HepG2 (cell line): ENCODE data around the gene ATPAF1. TPM values are rescaled to one million over a fixed set of nuclear protein-coding genes. Genes with fewer than 3 reads are reported as not detected.

Experiments used
- CREM ChIP-seq, 2 experiments: sonication (generic) in 1 of 2; formaldehyde crosslinking in 1 of 2; IDR thresholded peaks; 2 replicates each; pipeline versions ENCODE4 v1.4.0 to v1.6.1; 2016 to 2020; ENCODE audit warnings: antibody characterized with exemption in 1 of 2, mild to moderate bottlenecking in 1 of 2, missing genetic modification reagents in 1 of 2
- RXRA ChIP-seq: sonication (generic); formaldehyde crosslinking; IDR thresholded peaks from 2 replicates; pipeline ENCODE4 v1.5.1; 2020; ENCODE audit warnings: missing genetic modification reagents
- SIX4 ChIP-seq: sonication (generic); formaldehyde crosslinking; IDR thresholded peaks from 2 replicates; pipeline ENCODE4 v1.4.0; 2020; ENCODE audit warnings: missing genetic modification reagents
- TGIF2 ChIP-seq: IDR thresholded peaks from 2 replicates; pipeline ENCODE4 v1.6.1; 2016; ENCODE audit warnings: control low read depth, missing compliant biosample characterization
- ZMYM4 ChIP-seq: sonication (generic); formaldehyde crosslinking; IDR thresholded peaks from 2 replicates; pipeline ENCODE4 v1.8.1; 2023; ENCODE audit warnings: mild to moderate bottlenecking, missing genetic modification reagents
- ZNF253 ChIP-seq: sonication (generic); formaldehyde crosslinking; IDR thresholded peaks from 2 replicates; pipeline ENCODE4 v1.8.0; 2022; ENCODE audit warnings: mild to moderate bottlenecking, missing genetic modification reagents, borderline replicate concordance
- ZNF552 ChIP-seq: sonication (generic); formaldehyde crosslinking; IDR thresholded peaks from 2 replicates; pipeline ENCODE4 v1.9.0; 2022; ENCODE audit warnings: missing genetic modification reagents, mild to moderate bottlenecking, borderline replicate concordance
- ZNF616 ChIP-seq: sonication (generic); formaldehyde crosslinking; IDR thresholded peaks from 2 replicates; pipeline ENCODE4 v1.5.0; 2020; ENCODE audit warnings: low read depth, mild to moderate bottlenecking, missing genetic modification reagents
- ZZZ3 ChIP-seq: sonication (generic); formaldehyde crosslinking; IDR thresholded peaks from 2 replicates; pipeline ENCODE4 v1.4.0; 2020; ENCODE audit warnings: missing genetic modification reagents, mild to moderate bottlenecking, borderline replicate concordance
- polyA plus RNA-seq, 8 experiments: library from polyadenylated mRNA; depleted of rRNA in 3 of 8; stranded (reverse) in 7 of 8; unstranded in 1 of 8; fragments of >200 nt; fragmentation: Illumina TruSeq in 4 of 8; extraction: Trizol in 4 of 8; gene quantifications; 2 replicates each; pipeline versions ENCODE4 v1.2.1 to v1.2.3, GENCODE V29; 2011 to 2016; ENCODE audit warnings: low read depth in 4 of 8, missing spikeins in 1 of 8, mixed read lengths in 1 of 8; ENCODE audit not compliant: insufficient read depth in 1 of 8
- total RNA-seq, 5 experiments: library from RNA; depleted of rRNA; stranded (reverse); fragments of >200 nt; fragmentation: Illumina TruSeq; extraction: Trizol; gene quantifications; 2 replicates each; pipeline ENCODE4 v1.2.3, GENCODE V29; 2016; ENCODE audit warnings: low read depth in 1 of 5
- TF ChIP-seq, protein P1 (sequence below): IDR thresholded peaks from 2 replicates; pipeline ENCODE4 v1.6.1; 2016; ENCODE audit warnings: missing biosample characterization, missing genetic modification reagents, low read depth
- TF ChIP-seq, protein P2 (sequence below): fragments of 450-650 bp; IDR thresholded peaks from 2 replicates; pipeline ENCODE4 v1.6.1; 2017; ENCODE audit warnings: mild to moderate bottlenecking
- TF ChIP-seq, protein P3 (sequence below): sonication (generic); formaldehyde crosslinking; IDR thresholded peaks from 2 replicates; pipeline ENCODE4 v1.5.1; 2020; ENCODE audit warnings: mild to moderate bottlenecking, missing genetic modification reagents, moderate library complexity
- TF ChIP-seq, protein P4 (sequence below): sonication (generic); formaldehyde crosslinking; IDR thresholded peaks from 2 replicates; pipeline ENCODE4 v1.4.0; 2020; ENCODE audit warnings: missing genetic modification reagents

ATPAF1 gene
- total and polyA plus RNA-seq, 2 of the 13 experiments (the other 11 are each of a cell fraction or from before 2014, with no cell fraction given) = 66.6 to 76.7 TPM

DNA sequence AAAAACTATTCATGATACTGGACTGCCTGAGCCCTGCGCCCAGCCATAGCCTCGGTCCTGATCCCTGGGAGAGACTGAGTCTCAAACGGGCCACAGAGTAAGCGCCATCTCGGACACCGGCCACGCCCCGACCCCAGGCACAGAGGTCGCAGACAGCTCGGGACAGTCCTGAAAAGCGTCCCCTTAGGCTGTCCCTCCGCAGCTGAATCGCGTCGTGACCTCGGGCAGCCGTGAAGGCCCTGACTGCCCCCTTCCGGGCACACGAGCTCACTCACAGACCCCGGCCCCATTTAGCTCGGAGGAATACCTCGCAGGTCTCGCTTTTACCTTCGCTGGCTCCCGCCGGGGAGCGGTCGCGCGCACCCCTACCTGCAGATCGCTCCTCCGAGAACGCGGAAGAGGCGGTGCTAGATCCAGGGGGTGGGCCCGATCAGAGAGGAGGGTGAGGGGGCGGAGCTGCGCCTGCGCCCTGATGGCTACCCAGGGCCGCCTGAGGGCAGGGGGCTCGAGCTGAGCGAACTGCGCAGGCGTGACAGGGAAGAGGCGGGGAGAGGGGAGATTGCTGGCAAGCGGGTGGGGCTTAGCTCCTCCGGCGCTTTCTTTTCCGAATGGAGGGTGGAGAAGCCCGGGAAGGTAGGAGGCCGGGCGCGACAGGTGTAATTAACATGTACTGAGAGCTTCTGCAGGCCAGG lies 64.2 kb downstream of the ATPAF1 start, which contains the start of gene MKNK1 (continued):
- TF ChIP-seq, protein P1, sequence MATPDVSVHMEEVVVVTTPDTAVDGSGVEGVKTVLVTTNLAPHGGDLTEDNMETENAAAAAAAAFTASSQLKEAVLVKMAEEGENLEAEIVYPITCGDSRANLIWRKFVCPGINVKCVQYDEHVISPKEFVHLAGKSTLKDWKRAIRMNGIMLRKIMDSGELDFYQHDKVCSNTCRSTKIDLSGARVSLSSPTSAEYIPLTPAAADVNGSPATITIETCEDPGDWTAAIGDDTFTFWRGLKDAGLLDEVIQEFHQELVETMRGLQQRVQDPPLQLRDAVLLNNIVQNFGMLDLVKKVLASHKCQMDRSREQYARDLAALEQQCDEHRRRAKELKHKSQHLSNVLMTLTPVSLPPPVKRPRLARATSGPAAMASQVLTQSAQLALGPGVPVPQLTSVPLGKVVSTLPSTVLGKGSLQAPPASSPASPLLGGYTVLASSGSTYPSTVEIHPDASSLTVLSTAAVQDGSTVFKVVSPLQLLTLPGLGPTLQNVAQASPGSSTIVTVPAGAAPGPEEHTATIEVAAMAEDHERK (CRISPR knock-in tag) = no peak
- peak; percentile 77 for TF ChIP-seq RXRA (CRISPR knock-in tag)
- no peak for TF ChIP-seq CREM (IDR thresholded peaks at IDR 0.05)
- no peak for TF ChIP-seq CREM (CRISPR knock-in tag; IDR thresholded peaks at IDR 0.05)
- no peak for TF ChIP-seq SIX4 (CRISPR knock-in tag)
- no peak for TF ChIP-seq ZNF616
- TF ChIP-seq, protein P2, sequence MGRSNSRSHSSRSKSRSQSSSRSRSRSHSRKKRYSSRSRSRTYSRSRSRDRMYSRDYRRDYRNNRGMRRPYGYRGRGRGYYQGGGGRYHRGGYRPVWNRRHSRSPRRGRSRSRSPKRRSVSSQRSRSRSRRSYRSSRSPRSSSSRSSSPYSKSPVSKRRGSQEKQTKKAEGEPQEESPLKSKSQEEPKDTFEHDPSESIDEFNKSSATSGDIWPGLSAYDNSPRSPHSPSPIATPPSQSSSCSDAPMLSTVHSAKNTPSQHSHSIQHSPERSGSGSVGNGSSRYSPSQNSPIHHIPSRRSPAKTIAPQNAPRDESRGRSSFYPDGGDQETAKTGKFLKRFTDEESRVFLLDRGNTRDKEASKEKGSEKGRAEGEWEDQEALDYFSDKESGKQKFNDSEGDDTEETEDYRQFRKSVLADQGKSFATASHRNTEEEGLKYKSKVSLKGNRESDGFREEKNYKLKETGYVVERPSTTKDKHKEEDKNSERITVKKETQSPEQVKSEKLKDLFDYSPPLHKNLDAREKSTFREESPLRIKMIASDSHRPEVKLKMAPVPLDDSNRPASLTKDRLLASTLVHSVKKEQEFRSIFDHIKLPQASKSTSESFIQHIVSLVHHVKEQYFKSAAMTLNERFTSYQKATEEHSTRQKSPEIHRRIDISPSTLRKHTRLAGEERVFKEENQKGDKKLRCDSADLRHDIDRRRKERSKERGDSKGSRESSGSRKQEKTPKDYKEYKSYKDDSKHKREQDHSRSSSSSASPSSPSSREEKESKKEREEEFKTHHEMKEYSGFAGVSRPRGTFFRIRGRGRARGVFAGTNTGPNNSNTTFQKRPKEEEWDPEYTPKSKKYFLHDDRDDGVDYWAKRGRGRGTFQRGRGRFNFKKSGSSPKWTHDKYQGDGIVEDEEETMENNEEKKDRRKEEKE = no peak
- TF ChIP-seq, protein P3, sequence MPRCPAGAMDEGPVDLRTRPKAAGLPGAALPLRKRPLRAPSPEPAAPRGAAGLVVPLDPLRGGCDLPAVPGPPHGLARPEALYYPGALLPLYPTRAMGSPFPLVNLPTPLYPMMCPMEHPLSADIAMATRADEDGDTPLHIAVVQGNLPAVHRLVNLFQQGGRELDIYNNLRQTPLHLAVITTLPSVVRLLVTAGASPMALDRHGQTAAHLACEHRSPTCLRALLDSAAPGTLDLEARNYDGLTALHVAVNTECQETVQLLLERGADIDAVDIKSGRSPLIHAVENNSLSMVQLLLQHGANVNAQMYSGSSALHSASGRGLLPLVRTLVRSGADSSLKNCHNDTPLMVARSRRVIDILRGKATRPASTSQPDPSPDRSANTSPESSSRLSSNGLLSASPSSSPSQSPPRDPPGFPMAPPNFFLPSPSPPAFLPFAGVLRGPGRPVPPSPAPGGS (CRISPR knock-in tag) = no peak; the same call in 1 of the 2 replicates
- TF ChIP-seq ZZZ3 = no peak
- TF ChIP-seq, protein P4, sequence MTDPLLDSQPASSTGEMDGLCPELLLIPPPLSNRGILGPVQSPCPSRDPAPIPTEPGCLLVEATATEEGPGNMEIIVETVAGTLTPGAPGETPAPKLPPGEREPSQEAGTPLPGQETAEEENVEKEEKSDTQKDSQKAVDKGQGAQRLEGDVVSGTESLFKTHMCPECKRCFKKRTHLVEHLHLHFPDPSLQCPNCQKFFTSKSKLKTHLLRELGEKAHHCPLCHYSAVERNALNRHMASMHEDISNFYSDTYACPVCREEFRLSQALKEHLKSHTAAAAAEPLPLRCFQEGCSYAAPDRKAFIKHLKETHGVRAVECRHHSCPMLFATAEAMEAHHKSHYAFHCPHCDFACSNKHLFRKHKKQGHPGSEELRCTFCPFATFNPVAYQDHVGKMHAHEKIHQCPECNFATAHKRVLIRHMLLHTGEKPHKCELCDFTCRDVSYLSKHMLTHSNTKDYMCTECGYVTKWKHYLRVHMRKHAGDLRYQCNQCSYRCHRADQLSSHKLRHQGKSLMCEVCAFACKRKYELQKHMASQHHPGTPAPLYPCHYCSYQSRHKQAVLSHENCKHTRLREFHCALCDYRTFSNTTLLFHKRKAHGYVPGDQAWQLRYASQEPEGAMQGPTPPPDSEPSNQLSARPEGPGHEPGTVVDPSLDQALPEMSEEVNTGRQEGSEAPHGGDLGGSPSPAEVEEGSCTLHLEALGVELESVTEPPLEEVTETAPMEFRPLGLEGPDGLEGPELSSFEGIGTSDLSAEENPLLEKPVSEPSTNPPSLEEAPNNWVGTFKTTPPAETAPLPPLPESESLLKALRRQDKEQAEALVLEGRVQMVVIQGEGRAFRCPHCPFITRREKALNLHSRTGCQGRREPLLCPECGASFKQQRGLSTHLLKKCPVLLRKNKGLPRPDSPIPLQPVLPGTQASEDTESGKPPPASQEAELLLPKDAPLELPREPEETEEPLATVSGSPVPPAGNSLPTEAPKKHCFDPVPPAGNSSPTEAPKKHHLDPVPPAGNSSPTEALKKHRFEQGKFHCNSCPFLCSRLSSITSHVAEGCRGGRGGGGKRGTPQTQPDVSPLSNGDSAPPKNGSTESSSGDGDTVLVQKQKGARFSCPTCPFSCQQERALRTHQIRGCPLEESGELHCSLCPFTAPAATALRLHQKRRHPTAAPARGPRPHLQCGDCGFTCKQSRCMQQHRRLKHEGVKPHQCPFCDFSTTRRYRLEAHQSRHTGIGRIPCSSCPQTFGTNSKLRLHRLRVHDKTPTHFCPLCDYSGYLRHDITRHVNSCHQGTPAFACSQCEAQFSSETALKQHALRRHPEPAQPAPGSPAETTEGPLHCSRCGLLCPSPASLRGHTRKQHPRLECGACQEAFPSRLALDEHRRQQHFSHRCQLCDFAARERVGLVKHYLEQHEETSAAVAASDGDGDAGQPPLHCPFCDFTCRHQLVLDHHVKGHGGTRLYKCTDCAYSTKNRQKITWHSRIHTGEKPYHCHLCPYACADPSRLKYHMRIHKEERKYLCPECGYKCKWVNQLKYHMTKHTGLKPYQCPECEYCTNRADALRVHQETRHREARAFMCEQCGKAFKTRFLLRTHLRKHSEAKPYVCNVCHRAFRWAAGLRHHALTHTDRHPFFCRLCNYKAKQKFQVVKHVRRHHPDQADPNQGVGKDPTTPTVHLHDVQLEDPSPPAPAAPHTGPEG (CRISPR knock-in tag) = 0 out of 2 replicates have a peak, but pooled peaks have one; percentile 56
- peak; percentile 39; the same call in 1 of the 2 replicates for TF ChIP-seq TGIF2 (CRISPR knock-in tag)
- TF ChIP-seq ZNF253 = no peak
- TF ChIP-seq ZNF552 (CRISPR knock-in tag) = no peak
- TF ChIP-seq ZMYM4 (CRISPR knock-in tag) = peak; percentile 79
